Fibroblast of upper back skin (primary cell): Measurements from ENCODE around the gene SMARCA1.

Experiments
- DNase-seq: peaks from one replicate; pipeline ENCODE4 v3.0.0-alpha.2; 2013

SMARCA1 gene

DNA sequence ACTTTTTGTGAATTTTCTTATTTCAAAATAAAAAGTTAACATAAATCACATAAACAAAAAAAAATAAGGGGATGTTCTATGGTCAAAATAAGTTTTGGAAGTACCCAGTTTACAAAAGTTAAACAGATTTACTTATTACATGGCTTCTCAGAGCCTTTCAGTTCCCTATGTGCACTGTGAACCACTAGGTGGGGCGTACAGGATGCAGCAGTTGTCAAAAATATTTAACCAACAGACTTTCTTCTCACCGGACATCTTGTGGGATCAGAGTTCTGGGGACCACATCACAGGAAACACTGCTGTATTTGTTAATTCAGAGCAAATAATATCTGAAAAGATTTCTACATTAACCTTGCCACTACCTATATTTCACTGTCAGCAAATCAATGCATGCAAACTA, 74.1 kb downstream of the SMARCA1 start:
- DNase-seq = no peak

DNA sequence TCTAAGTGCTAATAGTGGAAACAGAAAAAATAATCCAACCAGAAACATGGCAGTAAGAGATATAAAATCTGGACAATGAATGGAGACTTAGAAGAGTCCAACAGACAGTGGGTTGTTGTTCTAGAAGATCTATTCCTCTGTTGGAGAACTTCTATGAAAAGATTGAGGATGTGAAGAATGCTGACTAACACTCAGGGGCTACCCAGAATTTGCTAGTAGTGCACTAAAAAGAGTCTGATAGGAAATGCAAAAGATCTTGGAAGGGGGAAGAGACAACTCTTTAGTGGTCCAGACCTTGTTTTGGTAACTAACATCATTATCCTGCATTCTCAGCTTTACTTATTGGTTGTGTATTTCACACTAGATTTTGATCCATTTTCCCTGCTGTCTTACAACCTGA, 77.9 kb downstream of the SMARCA1 start:
- no peak for DNase-seq

DNA sequence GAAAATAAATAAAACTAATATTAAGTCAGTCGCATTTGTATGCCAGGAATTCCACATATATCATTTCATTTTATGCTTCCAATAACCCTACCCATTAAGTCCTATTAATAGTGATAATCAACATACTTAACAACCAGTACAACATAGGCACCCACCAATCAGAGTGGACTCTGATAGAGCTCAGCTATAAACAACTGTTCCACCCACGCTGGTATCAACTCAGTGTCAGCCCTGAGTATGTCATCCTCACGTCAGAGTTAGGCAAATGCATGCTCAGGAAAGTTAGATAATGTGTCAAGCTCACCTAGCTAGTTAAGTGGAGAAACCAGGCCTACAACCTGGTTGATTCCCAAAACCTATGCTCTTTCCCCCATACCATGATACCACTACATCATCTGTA, 89.3 kb downstream of the SMARCA1 start:
- no peak for DNase-seq

DNA sequence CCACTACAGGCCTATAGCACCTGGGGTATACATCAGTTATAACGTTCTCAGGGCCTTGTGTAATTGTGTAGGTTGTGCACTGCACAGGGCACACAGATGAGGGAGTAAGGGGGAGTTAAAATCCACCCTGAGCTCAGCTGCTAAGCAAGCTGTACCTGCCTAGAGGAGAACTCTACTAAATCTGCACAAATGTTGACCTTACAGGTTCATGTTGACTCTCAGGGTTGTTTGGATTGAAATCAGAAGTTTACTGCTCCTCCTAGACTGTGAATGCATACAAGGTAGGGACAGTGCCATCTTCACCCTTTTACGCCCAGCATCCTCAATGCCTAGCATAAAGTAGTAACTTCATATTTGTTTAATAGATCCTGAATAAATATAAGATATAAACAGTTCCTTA, 89.8 kb downstream of the SMARCA1 start:
- no peak for DNase-seq

DNA sequence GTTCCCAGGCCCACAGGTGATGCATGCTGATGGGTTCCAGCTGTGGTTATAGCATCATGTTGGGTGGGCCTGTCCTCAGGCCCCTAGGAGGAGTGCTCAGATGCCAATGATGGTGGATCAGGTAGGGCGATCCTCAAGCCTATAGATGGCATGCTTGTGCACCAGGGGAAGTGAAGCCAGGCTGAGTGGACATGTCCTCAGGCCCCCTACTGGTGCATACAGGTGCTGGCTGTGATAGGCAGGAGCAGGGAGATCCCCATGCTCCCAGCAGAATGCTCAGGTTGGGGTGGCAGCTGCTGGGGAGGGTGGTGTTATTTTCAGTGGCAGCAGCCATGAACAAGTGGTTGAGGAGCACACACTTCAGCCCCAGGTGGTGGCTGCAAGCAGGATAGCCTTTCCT, 96.0 kb downstream of the SMARCA1 start:
- DNase-seq = no peak

DNA sequence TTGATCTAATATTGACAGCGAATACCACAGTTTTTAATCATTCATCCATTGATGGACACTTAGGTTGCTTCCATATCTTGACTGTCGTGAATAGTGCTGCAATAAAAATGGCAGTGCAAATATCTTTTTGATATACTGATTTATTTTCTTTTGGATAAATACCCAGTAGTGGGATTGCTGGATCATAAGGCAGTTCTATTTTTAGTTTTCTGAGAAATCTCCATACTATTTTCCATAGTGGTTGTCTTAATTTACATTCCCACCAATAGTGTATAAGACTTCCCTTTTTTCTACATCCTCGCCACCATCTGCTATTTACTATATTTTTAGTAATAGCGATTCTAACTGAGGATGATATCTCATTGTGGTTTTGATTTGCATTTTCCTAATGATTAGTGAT, 100.1 kb downstream of the SMARCA1 start:
- no peak for DNase-seq

DNA sequence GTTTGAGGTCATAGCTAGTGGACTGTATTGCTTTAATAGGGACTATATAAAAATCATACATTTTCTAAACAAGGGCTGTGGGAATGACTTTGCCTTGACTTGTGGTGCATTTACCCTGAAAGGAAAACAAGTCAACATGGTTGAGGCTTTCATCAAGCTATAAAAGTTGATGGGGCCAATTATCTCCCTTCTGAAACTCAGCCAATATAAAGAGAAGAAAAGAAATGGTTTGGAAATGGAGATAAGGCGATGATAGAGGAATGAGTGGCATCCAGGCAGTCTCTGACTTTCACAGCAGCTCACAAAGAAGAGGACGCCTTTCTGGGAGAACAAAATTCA, 118.7 kb downstream of the SMARCA1 start:
- no peak for DNase-seq

DNA sequence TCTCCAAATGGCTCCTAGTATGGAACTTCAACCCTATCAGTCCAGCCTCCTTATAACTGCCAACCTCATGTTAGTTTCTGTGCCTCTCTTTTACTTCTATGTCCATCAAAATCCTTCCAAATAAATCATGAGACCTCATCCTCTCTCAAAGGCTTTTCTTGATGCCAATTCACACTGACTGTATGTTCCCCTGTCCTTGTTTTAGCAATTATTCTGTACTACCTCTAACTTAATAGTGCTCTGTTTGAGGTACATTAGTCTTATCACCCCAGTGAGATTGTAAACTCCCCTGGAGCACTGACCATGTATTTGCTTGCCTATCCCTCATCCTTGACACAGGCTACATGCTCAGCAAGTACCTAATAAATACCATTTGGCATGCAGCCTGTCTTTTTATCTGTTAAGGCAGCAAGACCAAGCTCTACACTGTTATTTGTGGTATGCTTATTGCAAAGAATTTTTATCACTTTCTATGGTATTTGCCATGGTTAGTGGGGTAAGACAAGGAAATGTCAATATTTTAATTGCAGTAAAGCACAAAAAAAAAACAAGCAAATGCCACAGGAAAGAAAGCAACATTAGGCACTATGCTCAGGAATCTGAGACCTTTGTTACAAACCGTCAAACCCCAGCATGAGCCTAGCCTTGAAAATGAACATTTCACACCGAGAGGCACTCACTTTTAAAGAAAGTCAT, 119.2 kb downstream of the SMARCA1 start:
- DNase-seq = no peak
